ENCODE data around the gene KCTD20. TPM values are rescaled to one million over a fixed set of nuclear protein-coding genes. Genes with fewer than 3 reads are reported as not detected.

KCTD20 gene
- total and polyA plus RNA-seq, 8 donors: 8.8 to 21.7 (median 10.1) TPM

GRCh38 chr6:36489426-36489825, 46.6 kb downstream of the KCTD20 start:
- intact Hi-C loops (cut with DNase I): no loop called here

GRCh38 chr6:36491378-36491965, 48.7 kb downstream of the KCTD20 start:
- Histone ChIP-seq H3K27ac (no peak overlapping the region), H3K27me3 (no peaks in the 10 kb centered on the region), H3K4me1 (no peaks in the 10 kb centered on the region), H3K9me3 (no peaks in the 10 kb centered on the region), H3K36me3 (peaks cover 0 to 39% (median 6%) of the 10 kb centered on the region in 3 donors), H3K4me3 (no peak overlapping the region)
- no peak for FAIRE-seq
- no peak for DNase-seq
- no peak for TF ChIP-seq CTCF (IDR thresholded peaks at IDR 0.05)
- WGBS, 2 donors: 80 to 84% methylated on average over 7 of the region's 7 CpGs
- ATAC-seq: peak in 1 of 4 donors; percentile 22
- intact Hi-C loops (cut with DNase I): no loop called here

More at GRCh38 chr6:36489426-36489825, 46.6 kb downstream of the KCTD20 start:
- no peaks in the 10 kb centered on the region for H3K9me3 ChIP-seq
- ATAC-seq: no peak
- FAIRE-seq: no peak
- no peak overlapping the region for H3K4me3 ChIP-seq
- no peak overlapping the region for H3K27ac ChIP-seq
- no peaks in the 10 kb centered on the region for H3K4me1 ChIP-seq
- H3K36me3 ChIP-seq: peaks cover 0 to 33% (median 6%) of the 10 kb centered on the region in 3 donors
- no peak for DNase-seq
- WGBS, 2 donors: 86 to 95% methylated on average over 4 of the region's 4 CpGs
- no peak for TF ChIP-seq CTCF (IDR thresholded peaks at IDR 0.05)
- no peaks in the 10 kb centered on the region for H3K27me3 ChIP-seq

- Histone ChIP-seq H3K4me1 (no peaks in the 10 kb centered on the region), H3K27ac (no peak overlapping the region), H3K4me3 (no peak overlapping the region), H3K9me3 (no peaks in the 10 kb centered on the region), H3K36me3 (peaks cover 0 to 41% (median 2%) of the 10 kb centered on the region in 3 donors), H3K27me3 (no peaks in the 10 kb centered on the region)
- FAIRE-seq (no peak), ATAC-seq (peak in 1 of 4 donors; percentile 12), DNase-seq (no peak)
- no peak for TF ChIP-seq CTCF (IDR thresholded peaks at IDR 0.05)
- intact Hi-C loops (cut with DNase I): no loop called here
- WGBS, 2 donors: 73 to 75% methylated on average over 4 of the region's 4 CpGs
Observed at GRCh38 chr6:36492092-36492491, 49.3 kb downstream of the KCTD20 start.

- intact Hi-C loops (cut with DNase I): no loop called here
- peak in 2 of 4 donors; percentile 15 to 41 for ATAC-seq
Observed at GRCh38 chr6:36492621-36493020, 49.8 kb downstream of the KCTD20 start.

More at GRCh38 chr6:36492621-36493020, 49.8 kb downstream of the KCTD20 start:
- Histone ChIP-seq H3K36me3 (peaks cover 0 to 42% (median 0%) of the 10 kb centered on the region in 3 donors), H3K4me3 (no peak overlapping the region), H3K9me3 (no peaks in the 10 kb centered on the region), H3K4me1 (no peaks in the 10 kb centered on the region), H3K27me3 (no peaks in the 10 kb centered on the region), H3K27ac (no peak overlapping the region)
- FAIRE-seq (no peak), DNase-seq (no peak)
- TF ChIP-seq CTCF (IDR thresholded peaks at IDR 0.05): no peak
- 91 to 100% methylated on average over 1 of the region's 1 CpG for WGBS, 2 donors
